Endothelial cell of umbilical vein (primary cell): ENCODE data around the gene EXOSC5.

Experiments
- CTCF ChIP-seq, 2 donors: IDR thresholded peaks; 1 replicate in 1 of 2; 2 replicates in 1 of 2; pipeline ENCODE4 v1.5.1; 2011; ENCODE audit warnings: low read length in 2 of 2, mild to moderate bottlenecking in 2 of 2, moderate library complexity in 2 of 2, control low read depth in 1 of 2, inconsistent platforms in 1 of 2, low read depth in 1 of 2; ENCODE audit not compliant: insufficient read depth in 1 of 2; ENCODE audit errors: extremely low read depth in 1 of 2
- EZH2 ChIP-seq: IDR thresholded peaks from 2 replicates; pipeline ENCODE4 v1.6.1; 2012; ENCODE audit warnings: borderline replicate concordance, low read depth, mild to moderate bottlenecking, moderate library complexity, low read length, inconsistent platforms; ENCODE audit not compliant: severe bottlenecking
- GATA2 ChIP-seq: IDR thresholded peaks from 2 replicates; pipeline ENCODE4 v1.7.0; 2011; ENCODE audit warnings: low read depth, mild to moderate bottlenecking, moderate library complexity, mixed read lengths, low read length; ENCODE audit not compliant: insufficient read length, insufficient read depth
- MYC ChIP-seq: IDR thresholded peaks from one replicate; pipeline ENCODE4 v1.6.1; 2011; ENCODE audit warnings: mild to moderate bottlenecking, low read depth, low read length
- POLR2A ChIP-seq: IDR thresholded peaks from 2 replicates; pipeline ENCODE4 v1.6.1; 2012; ENCODE audit warnings: low read depth, mild to moderate bottlenecking, control low read depth, low read length
- POLR2AphosphoS5 ChIP-seq: IDR thresholded peaks from 2 replicates; pipeline ENCODE4 v1.6.1; 2012; ENCODE audit warnings: low read depth, mild to moderate bottlenecking, control low read depth, low read length, moderate library complexity; ENCODE audit not compliant: insufficient read depth

DNA sequence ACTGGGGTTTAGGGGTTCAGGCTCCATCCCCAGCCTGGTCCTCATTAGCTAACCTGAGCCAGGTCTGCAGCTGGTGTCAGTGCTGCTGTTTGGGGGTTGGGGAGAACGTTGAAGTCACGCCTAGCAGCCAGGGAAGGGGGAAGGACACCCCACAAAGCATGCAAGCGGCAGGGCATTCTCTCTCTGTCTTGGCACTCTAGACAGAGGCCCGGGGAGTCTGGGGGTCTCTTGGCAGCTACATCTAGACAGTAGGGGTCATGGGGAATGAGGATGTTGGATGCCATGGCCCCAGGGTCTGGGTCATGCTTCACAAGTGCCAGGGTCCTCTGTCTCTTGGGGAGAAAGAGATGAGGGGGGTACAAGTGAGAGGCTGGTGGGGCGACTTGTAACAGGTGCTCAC, 48.4 kb upstream of the EXOSC5 start:
- TF ChIP-seq CTCF (IDR thresholded peaks at IDR 0.05; ENCODE audit: extremely low read depth in 1 of 2, insufficient read depth in 1 of 2, low read depth in 1 of 2, low read length in 2 of 2) (no peak), POLR2A (no peak), MYC (no peak), EZH2 (no peak), POLR2AphosphoS5 (no peak), GATA2 (no peak)
